Lower leg skin (tissue), 3 donors: ENCODE measurements around the gene CHMP4A.

Experiments used
- CTCF ChIP-seq, 3 donors: fragments of 450-650 bp; IDR thresholded peaks; one replicate each; pipeline ENCODE4 v1.5.1; 2016; ENCODE audit warnings: antibody characterized with exemption in 3 of 3, mild to moderate bottlenecking in 3 of 3, moderate library complexity in 2 of 3
- POLR2A ChIP-seq, 2 donors: fragments of 450-650 bp; IDR thresholded peaks; one replicate each; pipeline ENCODE4 v1.6.1; 2016 to 2017; ENCODE audit warnings: antibody characterized with exemption in 2 of 2, mild to moderate bottlenecking in 1 of 2, moderate library complexity in 1 of 2

- TF ChIP-seq CTCF (IDR thresholded peaks at IDR 0.05), result no peak
- no peak for TF ChIP-seq POLR2A (IDR thresholded peaks at IDR 0.05)
Observed at GRCh38 chr14:24179961-24180796, 33.1 kb downstream of the CHMP4A start.
